ENCODE measurements around the gene TRPV5.

Gene TRPV5

GRCh38 chr7:142868188-142868985 is 65.2 kb downstream of the TRPV5 start:
- no peak for DNase-seq

- DNase-seq = no peak
Observed at GRCh38 chr7:142867398-142868187, 66.0 kb downstream of the TRPV5 start.

GRCh38 chr7:142867097-142867378 is 66.5 kb downstream of the TRPV5 start:
- no peak for DNase-seq

GRCh38 chr7:142866361-142867096 is 67.0 kb downstream of the TRPV5 start:
- DNase-seq = peak; percentile 13

- no peak for DNase-seq
Observed at GRCh38 chr7:142865766-142866165, 67.8 kb downstream of the TRPV5 start.

GRCh38 chr7:142864980-142865747 is 68.4 kb downstream of the TRPV5 start:
- DNase-seq = no peak

GRCh38 chr7:142863891-142864685 is 69.5 kb downstream of the TRPV5 start:
- no peak for DNase-seq

GRCh38 chr7:142862786-142863400 is 70.7 kb downstream of the TRPV5 start:
- no peak for DNase-seq

GRCh38 chr7:142862351-142862750 is 71.2 kb downstream of the TRPV5 start:
- DNase-seq = no peak

- no peak for DNase-seq
Observed at GRCh38 chr7:142860968-142861367, 72.6 kb downstream of the TRPV5 start.

GRCh38 chr7:142859829-142860228 is 73.7 kb downstream of the TRPV5 start:
- peak; percentile 39 for DNase-seq

- DNase-seq = no peak
Observed at GRCh38 chr7:142859411-142859810, 74.1 kb downstream of the TRPV5 start.
